DND-41 (cell line): Measurements from ENCODE around the gene TSPAN19.

Source experiments
- ATAC-seq: fragments of 200-7000 bp; cut with Tn5 transposase; 3 replicates; pipeline ENCODE4 v1.9.1; 2021; ENCODE audit warnings: low read depth; ENCODE audit not compliant: insufficient read depth
- DNase-seq: peaks from one replicate; pipeline ENCODE4 v3.0.0-alpha.2; 2020
- H2AFZ ChIP-seq: 2 replicates; pipeline ENCODE4 v1.6.0; 2012; ENCODE audit warnings: low read depth, low read length
- H3K27ac ChIP-seq: 2 replicates; pipeline ENCODE4 v1.5.1; 2012; ENCODE audit warnings: low read length, inconsistent platforms
- H3K27me3 ChIP-seq: fragments of 200-600 bp; sonication (generic); 2 replicates; pipeline ENCODE4 v1.6.0; 2012; ENCODE audit warnings: low read length, mild to moderate bottlenecking, inconsistent platforms; ENCODE audit not compliant: insufficient read depth, poor library complexity
- H3K36me3 ChIP-seq: 2 replicates; pipeline ENCODE4 v1.5.1; 2012; ENCODE audit warnings: low read length, inconsistent platforms; ENCODE audit not compliant: insufficient read depth
- H3K4me1 ChIP-seq: 2 replicates; pipeline ENCODE4 v1.5.1; 2012; ENCODE audit warnings: mild to moderate bottlenecking, low read length; ENCODE audit not compliant: insufficient read depth
- H3K4me2 ChIP-seq: 2 replicates; pipeline ENCODE4 v1.6.0; 2012; ENCODE audit warnings: mild to moderate bottlenecking, moderate library complexity, low read length, inconsistent platforms; ENCODE audit not compliant: insufficient read depth
- H3K4me3 ChIP-seq, 2 experiments: fragments of 200-600 bp in 1 of 2; shearing (Covaris generic) in 1 of 2; 2 replicates each; pipeline ENCODE4 v1.5.1; 2012 to 2016; ENCODE audit warnings: inconsistent platforms in 2 of 2, low read length in 2 of 2, mild to moderate bottlenecking in 2 of 2, low read depth in 1 of 2, moderate library complexity in 1 of 2
- H3K79me2 ChIP-seq: 2 replicates; pipeline ENCODE4 v1.6.0; 2012; ENCODE audit warnings: low read length, inconsistent platforms; ENCODE audit not compliant: insufficient read depth
- H3K9ac ChIP-seq: 2 replicates; pipeline ENCODE4 v1.6.0; 2012; ENCODE audit warnings: low read depth, mild to moderate bottlenecking, inconsistent platforms, low read length, moderate library complexity
- H3K9me3 ChIP-seq: 2 replicates; pipeline ENCODE4 v1.5.1; 2012; ENCODE audit warnings: low read length, moderate library complexity, mild to moderate bottlenecking, inconsistent platforms; ENCODE audit not compliant: insufficient read depth, severe bottlenecking
- H4K20me1 ChIP-seq: 2 replicates; pipeline ENCODE4 v1.6.0; 2012; ENCODE audit warnings: low read length; ENCODE audit not compliant: insufficient read depth
- EZH2 ChIP-seq: IDR thresholded peaks from 3 replicates; pipeline ENCODE4 v1.6.1; 2012; ENCODE audit warnings: borderline replicate concordance, low read depth, mild to moderate bottlenecking, moderate library complexity, low read length, inconsistent platforms; ENCODE audit not compliant: severe bottlenecking
- TF ChIP-seq, protein P1 (sequence below): IDR thresholded peaks from 2 replicates; pipeline ENCODE4 v1.5.1; 2012; ENCODE audit warnings: borderline replicate concordance, low read length, moderate library complexity, mild to moderate bottlenecking; ENCODE audit not compliant: poor library complexity, severe bottlenecking; ENCODE audit errors: extremely low read depth

Gene TSPAN19

DNA sequence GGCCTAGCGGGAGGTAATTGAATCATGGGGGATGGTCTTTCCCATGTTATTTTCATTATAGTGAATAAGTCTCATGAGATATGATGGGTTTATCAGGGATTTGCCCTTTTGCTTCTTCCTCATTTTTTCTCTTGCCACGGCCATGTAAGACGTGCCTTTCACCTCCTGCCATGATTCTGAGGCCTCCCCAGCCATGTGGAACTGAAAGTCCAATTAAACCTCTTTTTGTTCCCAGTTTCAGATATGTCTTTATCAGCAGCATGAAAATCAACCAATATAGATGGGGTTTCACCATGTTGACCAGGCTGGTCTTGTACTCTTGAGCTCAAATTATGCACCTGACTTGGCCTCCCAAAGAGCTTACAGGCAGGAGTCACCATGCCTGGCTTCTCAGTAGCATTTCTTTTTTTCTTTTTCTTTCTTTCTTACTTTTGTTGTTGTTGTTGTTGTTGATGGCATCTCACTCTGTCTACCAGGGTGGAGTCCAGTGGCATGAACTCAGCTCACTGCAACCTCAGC lies 33.2 kb downstream of the TSPAN19 start:
- no peaks in the 10 kb centered on the region for H3K27me3 ChIP-seq
- H3K9me3 ChIP-seq: no peaks in the 10 kb centered on the region
- no peaks in the 10 kb centered on the region for H3K79me2 ChIP-seq
- DNase-seq (no peak), ATAC-seq (no peak)
- H4K20me1 ChIP-seq: no peaks in the 10 kb centered on the region
- no peak overlapping the region for H3K27ac ChIP-seq
- no peak for TF ChIP-seq EZH2
- TF ChIP-seq, protein P1, sequence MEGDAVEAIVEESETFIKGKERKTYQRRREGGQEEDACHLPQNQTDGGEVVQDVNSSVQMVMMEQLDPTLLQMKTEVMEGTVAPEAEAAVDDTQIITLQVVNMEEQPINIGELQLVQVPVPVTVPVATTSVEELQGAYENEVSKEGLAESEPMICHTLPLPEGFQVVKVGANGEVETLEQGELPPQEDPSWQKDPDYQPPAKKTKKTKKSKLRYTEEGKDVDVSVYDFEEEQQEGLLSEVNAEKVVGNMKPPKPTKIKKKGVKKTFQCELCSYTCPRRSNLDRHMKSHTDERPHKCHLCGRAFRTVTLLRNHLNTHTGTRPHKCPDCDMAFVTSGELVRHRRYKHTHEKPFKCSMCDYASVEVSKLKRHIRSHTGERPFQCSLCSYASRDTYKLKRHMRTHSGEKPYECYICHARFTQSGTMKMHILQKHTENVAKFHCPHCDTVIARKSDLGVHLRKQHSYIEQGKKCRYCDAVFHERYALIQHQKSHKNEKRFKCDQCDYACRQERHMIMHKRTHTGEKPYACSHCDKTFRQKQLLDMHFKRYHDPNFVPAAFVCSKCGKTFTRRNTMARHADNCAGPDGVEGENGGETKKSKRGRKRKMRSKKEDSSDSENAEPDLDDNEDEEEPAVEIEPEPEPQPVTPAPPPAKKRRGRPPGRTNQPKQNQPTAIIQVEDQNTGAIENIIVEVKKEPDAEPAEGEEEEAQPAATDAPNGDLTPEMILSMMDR: no peak
- H3K9ac ChIP-seq: no peak overlapping the region
- no peak overlapping the region for H3K4me3 ChIP-seq
- no peaks in the 10 kb centered on the region for H3K4me1 ChIP-seq
- no peak overlapping the region for H3K4me2 ChIP-seq
- H2AFZ ChIP-seq: no peak overlapping the region
- no peaks in the 10 kb centered on the region for H3K36me3 ChIP-seq

DNA sequence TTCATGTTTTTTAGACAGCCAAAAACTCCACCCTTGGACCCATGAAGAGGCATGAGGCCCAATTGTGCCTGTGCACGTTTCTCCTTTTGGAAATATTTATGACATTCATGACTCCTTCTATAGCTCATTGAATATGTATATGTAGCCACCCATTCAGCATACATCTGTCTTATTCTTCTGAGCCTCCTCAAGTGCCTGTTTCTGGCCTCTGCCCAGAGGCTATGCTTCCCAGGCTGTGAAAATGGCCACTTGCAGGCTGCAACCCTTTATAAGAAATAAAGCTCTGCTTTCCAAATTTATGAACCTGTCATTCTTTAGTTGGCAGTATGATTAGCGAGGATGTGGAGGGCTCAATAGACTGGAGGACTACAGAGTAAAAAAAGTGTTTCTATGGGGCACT lies 35.3 kb downstream of the TSPAN19 start:
- no peak overlapping the region for H3K4me2 ChIP-seq
- H2AFZ ChIP-seq: no peak overlapping the region
- no peak overlapping the region for H3K4me3 ChIP-seq
- H3K4me1 ChIP-seq: no peaks in the 10 kb centered on the region
- no peaks in the 10 kb centered on the region for H3K36me3 ChIP-seq
- H3K27ac ChIP-seq: no peak overlapping the region
- H3K9ac ChIP-seq: no peak overlapping the region
- TF ChIP-seq EZH2: no peak
- TF ChIP-seq, protein P1: no peak
- no peaks in the 10 kb centered on the region for H3K27me3 ChIP-seq
- no peaks in the 10 kb centered on the region for H3K79me2 ChIP-seq
- H4K20me1 ChIP-seq: no peaks in the 10 kb centered on the region
- DNase-seq (no peak), ATAC-seq (no peak)
- no peaks in the 10 kb centered on the region for H3K9me3 ChIP-seq

DNA sequence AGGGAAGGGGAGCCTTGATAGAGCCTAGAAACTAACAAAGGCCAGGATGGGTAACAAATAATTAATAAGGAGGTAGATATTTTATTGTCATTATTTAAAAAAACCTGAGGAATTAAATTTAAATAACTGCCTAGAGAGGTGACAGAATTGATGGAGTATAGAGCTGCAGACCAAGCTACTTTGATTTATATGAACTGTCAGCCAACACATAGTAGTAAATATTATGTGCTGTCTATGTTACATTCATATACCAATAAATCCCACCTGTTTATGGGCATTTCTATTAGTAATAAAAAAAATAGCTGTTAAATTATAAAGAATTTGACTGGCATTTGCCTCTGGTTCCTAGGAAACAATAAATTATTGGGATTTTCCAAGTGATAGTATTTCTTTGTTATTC lies 37.7 kb downstream of the TSPAN19 start:
- H3K79me2 ChIP-seq: no peaks in the 10 kb centered on the region
- no peaks in the 10 kb centered on the region for H4K20me1 ChIP-seq
- H3K9ac ChIP-seq: no peak overlapping the region
- H3K4me2 ChIP-seq: no peak overlapping the region
- H3K27me3 ChIP-seq: no peaks in the 10 kb centered on the region
- DNase-seq (no peak), ATAC-seq (no peak)
- TF ChIP-seq EZH2: no peak
- TF ChIP-seq, protein P1: no peak
- H3K4me3 ChIP-seq: no peak overlapping the region
- H3K36me3 ChIP-seq: no peaks in the 10 kb centered on the region
- H3K4me1 ChIP-seq: no peaks in the 10 kb centered on the region
- H3K27ac ChIP-seq: no peak overlapping the region
- H3K9me3 ChIP-seq: no peaks in the 10 kb centered on the region
- H2AFZ ChIP-seq: no peak overlapping the region

DNA sequence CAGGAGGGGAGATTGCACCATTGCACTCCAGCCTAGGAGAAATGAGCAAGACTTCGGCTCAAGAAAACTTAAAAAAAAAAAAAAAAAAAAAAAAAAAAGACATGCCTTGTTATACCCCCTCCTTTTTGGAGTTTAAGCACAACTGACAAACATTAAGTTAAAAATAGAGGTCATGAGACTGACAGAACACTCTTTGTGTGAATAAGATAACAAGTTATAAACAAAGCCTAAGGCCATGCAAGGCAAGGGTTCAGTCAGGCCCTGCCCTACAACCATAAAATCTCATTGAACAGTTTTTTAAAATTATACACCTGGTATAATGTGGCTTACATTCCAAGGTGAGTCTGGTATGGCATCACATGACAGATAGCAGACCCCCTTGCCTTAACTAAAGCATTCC lies 39.3 kb downstream of the TSPAN19 start:
- Histone ChIP-seq H2AFZ (no peak overlapping the region), H3K4me2 (no peak overlapping the region), H4K20me1 (no peaks in the 10 kb centered on the region), H3K9ac (no peak overlapping the region), H3K9me3 (no peaks in the 10 kb centered on the region), H3K27ac (no peak overlapping the region), H3K4me1 (no peaks in the 10 kb centered on the region), H3K36me3 (no peaks in the 10 kb centered on the region), H3K79me2 (no peaks in the 10 kb centered on the region), H3K4me3 (no peak overlapping the region), H3K27me3 (no peaks in the 10 kb centered on the region)
- TF ChIP-seq EZH2: no peak
- TF ChIP-seq, protein P1: no peak
- DNase-seq (no peak), ATAC-seq (no peak)
